Pancreas (tissue), 10 donors: ENCODE measurements around the gene IL17RA. TPM values are rescaled to one million over a fixed set of nuclear protein-coding genes. Genes with fewer than 3 reads are reported as not detected.

Experiments used
- ATAC-seq, 4 donors: fragments of 200-7000 bp; cut with Tn5 transposase; one replicate each; pipeline versions ENCODE4 v1.8.0 to v1.9.1; 2020; ENCODE audit warnings: mild to moderate bottlenecking in 4 of 4, moderate library complexity in 4 of 4
- DNase-seq, 6 donors: peaks; one replicate each; pipeline ENCODE4 v3.0.0-alpha.2; 2020
- FAIRE-seq: peaks from 2 replicates; lab custom pipeline; 2012; peaks lifted over from hg19 to GRCh38; lab: Jason Lieb, UNC
- H3K27ac ChIP-seq, 4 donors: fragments of 200-600 bp; sonication (generic); 1 replicate in 3 of 4; 2 replicates in 1 of 4; pipeline versions ENCODE4 v1.5.0 to v1.8.0; 2020
- H3K27me3 ChIP-seq, 4 donors: fragments of 200-600 bp; one replicate each; pipeline ENCODE4 v1.8.0; 2021
- H3K36me3 ChIP-seq, 3 donors: fragments of 200-600 bp; sonication (generic) in 1 of 3; one replicate each; pipeline versions ENCODE4 v1.5.0 to v1.8.0; 2020 to 2021
- H3K4me1 ChIP-seq, 3 donors: fragments of 200-600 bp; one replicate each; pipeline ENCODE4 v1.8.0; 2021
- H3K4me3 ChIP-seq, 4 donors: fragments of 200-600 bp; sonication (generic) in 2 of 4; one replicate each; pipeline versions ENCODE4 v1.5.0 to v1.8.0; 2020 to 2021
- H3K9me3 ChIP-seq, 4 donors: fragments of 200-600 bp; one replicate each; pipeline ENCODE4 v1.8.0; 2021
- CTCF ChIP-seq, 4 donors: fragments of 200-600 bp; sonication (generic) in 3 of 4; IDR thresholded peaks; one replicate each; pipeline versions ENCODE4 v1.5.0 to v1.8.0; 2021; ENCODE audit warnings: antibody characterized with exemption in 4 of 4
- WGBS, 2 donors: extraction: QIAGEN DNeasy Blood & Tissue Kit; methylation state at CpG; one replicate each; pipeline ENCODE4 v1.1.7; 2013; 5-methylcytosine and 5-hydroxymethylcytosine counted together
- intact Hi-C, 3 donors: fragments of 100-400 bp; cut with DNase I; formaldehyde crosslinking; loops; one replicate each; pipeline versions ENCODE4 v1.11.1 to v1.14.2; 2022
- polyA plus RNA-seq, 2 donors: library from polyadenylated mRNA; stranded (reverse); fragments of 200-250 nt; gene quantifications; one replicate each; pipeline ENCODE4 v1.2.3, GENCODE V29; 2013
- total RNA-seq, 6 donors: library from RNA; stranded (reverse); fragmentation: NEBNext Ultra II Directional in 4 of 6; extraction: Animal tissue kit (Norgen Biotek cat#: 25700) in 4 of 6; gene quantifications; one replicate each; pipeline versions ENCODE4 v1.2.1 to v1.2.4, GENCODE V29; 2021 to 2023
- donor health status: healthy with polysubstance abuse.
- donor health status: DM: no; HTN: no; CAD: no; lungs with moderate emphysema.
- donor health status: DM: no; HTN: no; CAD: no.
- donor health status: control.
- donor health status: control.
- donor health status: Bipolar disorder and iron deficiency.
- donor health status: DM: yes; HTN: yes; CAD: no.
- donor health status: DM: no; HTN: no; CAD: no.
- donor health status: DM: no; HTN: no; CAD: no.
- donor health status: DM: yes; HTN: yes; CAD: no.

IL17RA gene
- total and polyA plus RNA-seq, 8 donors: 3.8 to 17.0 (median 8.1) TPM

DNA sequence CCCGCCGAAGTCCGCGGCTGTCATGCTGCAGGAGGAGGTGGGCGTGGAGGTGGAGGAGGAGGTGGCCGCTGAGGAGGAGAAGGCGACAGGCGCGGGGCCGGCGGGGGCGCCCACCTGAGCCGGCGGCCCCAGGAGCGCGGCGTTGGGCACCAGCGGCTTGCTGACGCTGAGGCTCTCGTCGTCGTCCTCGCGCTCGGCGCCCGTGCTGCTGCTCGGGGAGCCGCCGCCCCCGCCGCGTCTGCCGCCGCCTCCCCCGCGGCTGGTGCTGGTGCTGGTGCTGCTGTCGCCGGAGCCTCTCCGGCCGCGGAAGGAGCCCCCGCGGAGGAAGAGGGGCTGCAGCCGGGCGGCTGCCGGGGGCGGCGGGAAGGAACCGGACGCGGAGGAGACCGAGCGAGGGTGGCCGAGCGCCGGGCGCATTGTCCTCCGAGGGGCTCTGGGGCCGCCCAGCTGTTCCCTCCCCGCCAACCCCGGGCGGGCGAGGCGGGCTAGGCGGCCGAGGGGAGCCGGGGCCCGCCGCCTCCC is 36.0 kb downstream of the IL17RA start:
- TF ChIP-seq CTCF (IDR thresholded peaks at IDR 0.05): no peak
- DNase-seq: peak in 3 of 6 donors; percentile 7 to 63 (median 35)
- H3K4me1 ChIP-seq: no peaks in the 10 kb centered on the region
- intact Hi-C loops: no loop called here
- peak overlapping the region; percentile 40 to 84 (median 52) for H3K4me3 ChIP-seq
- H3K27me3 ChIP-seq: peaks cover 0 to 4% (median 0%) of the 10 kb centered on the region in 4 donors
- no peak overlapping the region for H3K27ac ChIP-seq
- peak; percentile 5 to 49 (median 19) for ATAC-seq
- 1% methylated on average over 17 to 70 of the region's 70 CpGs for WGBS, 2 donors
- no peaks in the 10 kb centered on the region for H3K9me3 ChIP-seq
- no peaks in the 10 kb centered on the region for H3K36me3 ChIP-seq
- FAIRE-seq: no peak

GRCh38 chr22:17121233-17122195 is 36.7 kb downstream of the IL17RA start, which contains the start of gene TMEM121B:
TSS of gene TMEM121B (minus strand) at chr22:17121360. CDS start at chr22:17121127, 233 bp downstream.
- H3K4me3 ChIP-seq: peak within 1 kb of the TSS; percentile 40 to 84 (median 52)
- H3K9me3 ChIP-seq: no peaks in the 10 kb centered on the region
- DNase-seq (peak; percentile 64 to 90 (median 75)), ATAC-seq (peak; percentile 79 to 92 (median 85)), FAIRE-seq (no peak)
- intact Hi-C loops: no loop called here
- H3K4me1 ChIP-seq: no peaks in the 10 kb centered on the region
- 4 to 5% methylated on average over 65 to 69 of the region's 69 CpGs for WGBS, 2 donors
- no peak within 1 kb of the TSS for H3K27ac ChIP-seq
- H3K27me3 ChIP-seq: peaks cover 0 to 4% (median 0%) of the 10 kb centered on the region in 4 donors
- H3K36me3 ChIP-seq: no peaks in the 10 kb centered on the region
- no peak for TF ChIP-seq CTCF (IDR thresholded peaks at IDR 0.05)

- 68 to 71% methylated on average over 1 of the region's 1 CpG for WGBS, 2 donors
- intact Hi-C loops: no loop called here
- Histone ChIP-seq H3K36me3 (no peaks in the 10 kb centered on the region), H3K4me3 (no peak overlapping the region), H3K27ac (no peak overlapping the region), H3K27me3 (no peaks in the 10 kb centered on the region), H3K9me3 (no peaks in the 10 kb centered on the region), H3K4me1 (no peaks in the 10 kb centered on the region)
- no peak for TF ChIP-seq CTCF (IDR thresholded peaks at IDR 0.05)
- no peak for ATAC-seq
- no peak for FAIRE-seq
- no peak for DNase-seq
Observed at GRCh38 chr22:17130199-17130598, 45.4 kb downstream of the IL17RA start.

- WGBS, 2 donors: 44 to 46% methylated on average over 5 of the region's 5 CpGs
- no peak for ATAC-seq
- no peaks in the 10 kb centered on the region for H3K9me3 ChIP-seq
- no peak for TF ChIP-seq CTCF (IDR thresholded peaks at IDR 0.05)
- no peak for FAIRE-seq
- no peak for DNase-seq
- H3K27ac ChIP-seq: no peak overlapping the region
- H3K4me1 ChIP-seq: no peaks in the 10 kb centered on the region
- H3K36me3 ChIP-seq: no peaks in the 10 kb centered on the region
- H3K4me3 ChIP-seq: no peak overlapping the region
- no peaks in the 10 kb centered on the region for H3K27me3 ChIP-seq
- intact Hi-C loops: no loop called here
Observed at GRCh38 chr22:17131686-17132085, 46.9 kb downstream of the IL17RA start.
